A549 (cell line): Measurements from ENCODE around the gene HES3. TPM values are rescaled to one million over a fixed set of nuclear protein-coding genes. Genes with fewer than 3 reads are reported as not detected.

Experiments used
- ATAC-seq, 2 experiments: fragments of 200-7000 bp in 1 of 2; fragments of >200 bp in 1 of 2; cut with Nextera tagmentation in 1 of 2; cut with Tn5 transposase in 1 of 2; 3 replicates each; pipeline versions ENCODE4 v1.8.0 to v1.9.1; 2018 to 2020; ENCODE audit warnings: mild to moderate bottlenecking in 1 of 2, moderate library complexity in 1 of 2
- CTCF ChIA-PET: fragments of 300-600 bp; sonication (Branson Sonifier 250); formaldehyde crosslinking; extraction: SDS; loops from one replicate; lab custom pipeline; 2021; ENCODE audit warnings: antibody characterized with exemption, inconsistent platforms; lab: Yijun Ruan, JAX
- POLR2A ChIA-PET: fragments of 350-600 bp; formaldehyde crosslinking; extraction: SDS; loops from one replicate; lab custom pipeline; 2021; ENCODE audit warnings: antibody characterized with exemption, inconsistent platforms; lab: Yijun Ruan, JAX
- DNase-seq, 2 experiments: peaks; one replicate each; pipeline versions ENCODE4 v3.0.0 to v3.0.0-alpha.2; 2011 to 2016; ENCODE audit warnings: low read depth in 1 of 2, low spot score in 1 of 2
- FAIRE-seq: peaks from 2 replicates; lab custom pipeline; 2011; peaks lifted over from hg19 to GRCh38; lab: Jason Lieb, UNC
- H3K27ac ChIP-seq, 2 experiments: fragments of >200 bp; sonication (Bioruptor Twin); formaldehyde crosslinking; 3 replicates each; pipeline ENCODE4 v1.5.1; 2016 to 2017
- H3K4me1 ChIP-seq: fragments of >200 bp; sonication (Bioruptor Twin); formaldehyde crosslinking; 3 replicates; pipeline ENCODE4 v1.6.1; 2016
- H3K4me2 ChIP-seq: fragments of >200 bp; sonication (Bioruptor Twin); formaldehyde crosslinking; 3 replicates; pipeline ENCODE4 v1.6.1; 2016
- H3K4me3 ChIP-seq: fragments of >200 bp; sonication (Bioruptor Twin); formaldehyde crosslinking; 3 replicates; pipeline ENCODE4 v1.5.1; 2016
- H3K9me3 ChIP-seq: fragments of >200 bp; sonication (Bioruptor Twin); formaldehyde crosslinking; 3 replicates; pipeline ENCODE4 v1.6.1; 2016
- BCL3 ChIP-seq: fragments of >200 bp; sonication (Bioruptor Twin); formaldehyde crosslinking; IDR thresholded peaks from 3 replicates; pipeline ENCODE4 v1.6.1; 2016
- CBX2 ChIP-seq: fragments of 200-600 bp; sonication (generic); IDR thresholded peaks from 2 replicates; pipeline ENCODE4 v1.6.1; 2016; ENCODE audit warnings: low read depth, mild to moderate bottlenecking, borderline replicate concordance
- CEBPB ChIP-seq, 2 experiments: fragments of >200 bp in 1 of 2; sonication (Bioruptor Twin) in 1 of 2; formaldehyde crosslinking in 1 of 2; IDR thresholded peaks; 2 replicates each; pipeline ENCODE4 v1.6.1; 2012 to 2016
- CHD4 ChIP-seq: fragments of 200-600 bp; sonication (generic); IDR thresholded peaks from 2 replicates; pipeline ENCODE4 v1.6.1; 2016; ENCODE audit warnings: antibody characterized with exemption, mild to moderate bottlenecking, borderline replicate concordance
- EHMT2 ChIP-seq: fragments of 200-600 bp; sonication (generic); IDR thresholded peaks from 2 replicates; pipeline ENCODE4 v1.6.1; 2016; ENCODE audit warnings: antibody characterized with exemption, low read depth, mild to moderate bottlenecking, moderate library complexity
- FOSL2 ChIP-seq, 2 experiments: fragments of 450-650 bp in 1 of 2; fragments of >200 bp in 1 of 2; sonication (Bioruptor Twin) in 1 of 2; formaldehyde crosslinking; IDR thresholded peaks; 2 replicates each; pipeline versions ENCODE4 v1.5.0 to v1.6.1; 2016 to 2020; ENCODE audit warnings: mild to moderate bottlenecking in 1 of 2, moderate library complexity in 1 of 2
- HDAC2 ChIP-seq: fragments of 200-600 bp; sonication (generic); IDR thresholded peaks from 2 replicates; pipeline ENCODE4 v1.6.1; 2016
- HOXB5 ChIP-seq: fragments of 250-450 bp; sonication (Bioruptor Pico); IDR thresholded peaks from 2 replicates; pipeline ENCODE4 v1.5.0; 2020; ENCODE audit warnings: mild to moderate bottlenecking, moderate library complexity
- JUNB ChIP-seq: fragments of >200 bp; sonication (Bioruptor Twin); formaldehyde crosslinking; IDR thresholded peaks from 2 replicates; pipeline ENCODE4 v1.6.1; 2016
- KDM5A ChIP-seq: fragments of 200-600 bp; sonication (generic); IDR thresholded peaks from 2 replicates; pipeline ENCODE4 v1.6.1; 2016; ENCODE audit warnings: antibody characterized with exemption, mild to moderate bottlenecking
- MAZ ChIP-seq: fragments of 150-350 bp; IDR thresholded peaks from 2 replicates; pipeline ENCODE4 v1.6.1; 2014; ENCODE audit warnings: antibody characterized with exemption, low read depth, low read length, borderline replicate concordance
- NFE2L2 ChIP-seq: fragments of 150-350 bp; conservative IDR thresholded peaks from 2 replicates; pipeline ENCODE4 v1.6.1; 2014; ENCODE audit warnings: low read length
- PBX3 ChIP-seq: IDR thresholded peaks from 2 replicates; pipeline ENCODE4 v1.6.1; 2012
- PHF8 ChIP-seq: fragments of 200-600 bp; sonication (generic); IDR thresholded peaks from 2 replicates; pipeline ENCODE4 v1.6.1; 2016; ENCODE audit warnings: low read depth, mild to moderate bottlenecking, antibody characterized with exemption, moderate library complexity, borderline replicate concordance
- RNF2 ChIP-seq: fragments of 200-600 bp; sonication (generic); IDR thresholded peaks from 2 replicates; pipeline ENCODE4 v1.6.1; 2016; ENCODE audit warnings: low read depth, mild to moderate bottlenecking, antibody characterized with exemption, moderate library complexity, borderline replicate concordance
- ZFP36 ChIP-seq: fragments of 450-650 bp; IDR thresholded peaks from 2 replicates; pipeline ENCODE4 v1.6.1; 2014; ENCODE audit warnings: borderline replicate concordance; ENCODE audit not compliant: partially characterized antibody
- ZNF302 ChIP-seq: fragments of 250-450 bp; sonication (Bioruptor Pico); IDR thresholded peaks from 2 replicates; pipeline ENCODE4 v1.9.0; 2021; ENCODE audit warnings: inconsistent platforms, mild to moderate bottlenecking, moderate library complexity
- ZSCAN20 ChIP-seq: fragments of 250-450 bp; sonication (Bioruptor Pico); IDR thresholded peaks from 2 replicates; pipeline ENCODE4 v1.8.0; 2022; ENCODE audit warnings: mild to moderate bottlenecking, moderate library complexity
- WGBS: methylation state at CpG from one replicate; pipeline ENCODE4 v1.1.6; 2017; ENCODE audit errors: missing lambda C conversion rate; 5-methylcytosine and 5-hydroxymethylcytosine counted together
- polyA plus RNA-seq, 4 experiments: library from polyadenylated mRNA; depleted of rRNA in 3 of 4; stranded (reverse); fragments of >200 nt; fragmentation: RNase III in 1 of 4; extraction: RNeasy Plus Mini Kit Qiagen cat#74134 plus additional on column Dnase treatment in 1 of 4; gene quantifications; 2 replicates in 3 of 4; 3 replicates in 1 of 4; pipeline ENCODE4 v1.2.3, GENCODE V29; 2011 to 2017

The HES3 gene
- polyA plus RNA-seq, 2 of the 4 experiments (the other 2 are of a cell fraction) = not detected

- TF ChIP-seq PBX3 = no peak
- TF ChIP-seq RNF2 = no peak
- no peak for TF ChIP-seq CEBPB (IDR thresholded peaks at IDR 0.05)
- TF ChIP-seq NFE2L2 = no peak
Observed at GRCh38 chr1:6235296-6235677, 8.7 kb upstream of the HES3 start (continued).

GRCh38 chr1:6237093-6237492 lies 6.9 kb upstream of the HES3 start:
- FAIRE-seq = no peak
- whole genome bisulfite sequencing = 95% methylated on average over 4 of the region's 4 CpGs
- ChIA-PET CTCF (interaction anchor here (0.9 to 4.4 kb wide), 4 partner anchors 8 to 107 kb away, joined by 3 to 33 read pairs (median 16); partner anchors contain the start of gene RNF207), POLR2A (interaction anchor here (1.6 kb wide), 1 partner anchor 31 kb away, joined by 9 read pairs; the partner anchor contains the start of gene RNF207)
- TF ChIP-seq CBX2 = no peak
- TF ChIP-seq MAZ = no peak
- no peak for TF ChIP-seq HDAC2
- TF ChIP-seq ZFP36 = no peak
- no peak for TF ChIP-seq KDM5A
- TF ChIP-seq PBX3 = no peak
- H3K27ac ChIP-seq = no peak overlapping the region
- H3K9me3 ChIP-seq = no peaks in the 10 kb centered on the region
- H3K4me3 ChIP-seq = no peak overlapping the region
- no peak for DNase-seq
- ATAC-seq = no peak
- peaks cover 7% of the 10 kb centered on the region; the same call in 1 of the 3 replicates for H3K4me1 ChIP-seq
- no peak overlapping the region for H3K4me2 ChIP-seq

GRCh38 chr1:6239213-6239752 lies 4.7 kb upstream of the HES3 start:
- no peak for ATAC-seq
- no peak for DNase-seq
- ChIA-PET CTCF (interaction anchor here (0.5 to 4.1 kb wide), 12 partner anchors 8 to 838 kb away, joined by 3 to 33 read pairs (median 3); no protein-coding TSS in a partner anchor), POLR2A (no interaction called here)
- no peak overlapping the region for H3K27ac ChIP-seq
- no peaks in the 10 kb centered on the region for H3K9me3 ChIP-seq
- H3K4me2 ChIP-seq = no peak overlapping the region
- H3K4me1 ChIP-seq = peaks cover 5% of the 10 kb centered on the region; the same call in 1 of the 3 replicates
- no peak overlapping the region for H3K4me3 ChIP-seq
- no peak for FAIRE-seq
- TF ChIP-seq CHD4 = no peak
- TF ChIP-seq ZSCAN20 (CRISPR knock-in tag) = no peak
- no peak for TF ChIP-seq FOSL2 (IDR thresholded peaks at IDR 0.05)
- no peak for TF ChIP-seq FOSL2 (CRISPR knock-in tag; IDR thresholded peaks at IDR 0.05)
- no peak for TF ChIP-seq EHMT2
- no peak for TF ChIP-seq HOXB5 (CRISPR knock-in tag)
- TF ChIP-seq ZFP36 = no peak
- no peak for TF ChIP-seq JUNB
- TF ChIP-seq BCL3 = no peak
- no peak for TF ChIP-seq ZNF302 (CRISPR knock-in tag)
- TF ChIP-seq PHF8 = no peak
- no peak for TF ChIP-seq HDAC2
- 56% methylated on average over 7 of the region's 7 CpGs for WGBS
